Kidney epithelial cell (primary cell): ENCODE measurements around the gene GRIK4. TPM values are rescaled to one million over a fixed set of nuclear protein-coding genes. Genes with fewer than 3 reads are reported as not detected.
"Not testable (repeated sequence)": the region's sequence is repeated elsewhere in the genome, so short reads cannot be mapped to it uniquely, and the experiment has no call there.

Experiments
- DNase-seq: peaks from one replicate; pipeline ENCODE4 v3.0.0-alpha.2; 2010; ENCODE audit warnings: low read depth
- H3K27me3 ChIP-seq: 2 replicates; pipeline ENCODE4 v1.6.0; 2011; ENCODE audit warnings: low read length; ENCODE audit not compliant: control insufficient read depth, insufficient read depth
- H3K36me3 ChIP-seq: 2 replicates; pipeline ENCODE4 v1.5.1; 2011; ENCODE audit warnings: low read length; ENCODE audit not compliant: control insufficient read depth, insufficient read depth
- H3K4me3 ChIP-seq: 2 replicates; pipeline ENCODE4 v1.5.1; 2011; ENCODE audit warnings: low read depth, mild to moderate bottlenecking, control low read depth, low read length
- total RNA-seq: library from RNA; depleted of rRNA; stranded (reverse); fragments of >200 nt; gene quantifications from 2 replicates; pipeline ENCODE4 v1.2.3, GENCODE V29; 2015
- TF ChIP-seq, protein P1 (sequence below): IDR thresholded peaks from 2 replicates; pipeline ENCODE4 v1.5.1; 2011; ENCODE audit warnings: mild to moderate bottlenecking, moderate library complexity, low read length, control low read depth, inconsistent platforms; ENCODE audit not compliant: insufficient read depth, poor library complexity, severe bottlenecking

The GRIK4 gene
- total RNA-seq, 1 donor from 2014 or later: 0.17 TPM

DNA sequence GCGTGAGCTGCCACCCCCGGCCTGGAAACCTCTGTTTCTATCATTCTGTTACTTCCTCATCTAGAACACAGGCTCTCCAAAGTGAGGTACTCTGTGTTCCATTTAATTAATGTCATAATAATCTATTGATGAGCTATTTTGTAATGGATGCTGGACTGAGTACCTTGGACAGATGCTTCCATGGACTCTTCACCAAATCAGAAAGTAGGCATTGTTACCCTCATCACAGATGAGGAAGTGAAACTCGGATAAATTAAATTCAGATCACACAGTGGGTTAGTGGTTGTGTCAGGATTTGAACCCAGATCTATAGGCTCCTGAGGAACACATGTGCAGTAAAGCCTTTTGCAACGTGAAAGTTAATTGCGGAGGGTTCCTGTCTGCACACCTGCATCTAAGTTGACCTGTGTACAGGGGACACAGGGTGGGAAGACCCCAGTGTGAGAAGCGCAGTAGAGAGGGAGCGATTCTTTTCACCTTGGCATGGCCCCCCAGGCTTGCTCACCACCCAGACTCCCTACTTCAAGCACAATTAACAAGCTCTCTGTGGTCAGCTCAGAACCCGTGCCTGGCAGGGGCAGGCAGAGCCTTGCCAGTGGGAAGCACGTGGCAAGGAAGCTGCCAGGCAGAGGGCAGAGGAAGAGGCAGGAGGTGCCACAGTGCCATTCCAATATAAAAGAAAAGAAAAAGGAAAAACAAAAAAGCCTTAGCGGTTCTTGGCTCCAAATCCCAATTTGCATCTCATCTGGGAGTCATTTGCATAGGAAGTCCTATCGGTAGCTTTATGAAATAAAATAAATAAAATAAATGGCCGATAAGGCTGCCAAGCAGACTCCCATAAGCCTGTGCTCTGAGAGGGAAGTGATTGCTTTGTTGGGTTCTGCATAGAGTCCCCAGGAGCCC is 239.3 kb downstream of the GRIK4 start:
- Histone ChIP-seq H3K4me3 (no peak overlapping the region), H3K36me3 (no peaks in the 10 kb centered on the region), H3K27me3 (no peaks in the 10 kb centered on the region)
- TF ChIP-seq, protein P1, sequence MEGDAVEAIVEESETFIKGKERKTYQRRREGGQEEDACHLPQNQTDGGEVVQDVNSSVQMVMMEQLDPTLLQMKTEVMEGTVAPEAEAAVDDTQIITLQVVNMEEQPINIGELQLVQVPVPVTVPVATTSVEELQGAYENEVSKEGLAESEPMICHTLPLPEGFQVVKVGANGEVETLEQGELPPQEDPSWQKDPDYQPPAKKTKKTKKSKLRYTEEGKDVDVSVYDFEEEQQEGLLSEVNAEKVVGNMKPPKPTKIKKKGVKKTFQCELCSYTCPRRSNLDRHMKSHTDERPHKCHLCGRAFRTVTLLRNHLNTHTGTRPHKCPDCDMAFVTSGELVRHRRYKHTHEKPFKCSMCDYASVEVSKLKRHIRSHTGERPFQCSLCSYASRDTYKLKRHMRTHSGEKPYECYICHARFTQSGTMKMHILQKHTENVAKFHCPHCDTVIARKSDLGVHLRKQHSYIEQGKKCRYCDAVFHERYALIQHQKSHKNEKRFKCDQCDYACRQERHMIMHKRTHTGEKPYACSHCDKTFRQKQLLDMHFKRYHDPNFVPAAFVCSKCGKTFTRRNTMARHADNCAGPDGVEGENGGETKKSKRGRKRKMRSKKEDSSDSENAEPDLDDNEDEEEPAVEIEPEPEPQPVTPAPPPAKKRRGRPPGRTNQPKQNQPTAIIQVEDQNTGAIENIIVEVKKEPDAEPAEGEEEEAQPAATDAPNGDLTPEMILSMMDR: no peak
- DNase-seq: no peak

DNA sequence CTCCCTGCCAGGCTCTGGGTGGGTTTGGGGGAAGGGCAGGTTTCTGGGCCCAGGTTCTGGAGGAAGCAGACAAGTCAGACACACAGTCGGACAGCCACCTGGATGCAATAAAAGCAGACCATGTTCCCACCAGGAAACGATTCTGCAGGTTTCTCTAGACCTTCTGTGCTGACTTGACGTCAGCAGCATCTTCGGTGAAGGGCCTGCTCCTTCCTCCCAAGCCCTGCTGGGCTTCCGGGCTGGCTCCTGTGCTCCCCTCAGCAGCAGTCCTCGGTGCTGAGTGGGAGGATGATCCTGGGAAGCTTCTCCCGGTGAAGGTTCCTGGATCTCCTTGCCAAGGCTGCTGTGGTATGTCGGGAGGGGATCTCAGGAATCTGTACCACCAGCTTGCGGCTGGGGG is 240.0 kb downstream of the GRIK4 start:
- Histone ChIP-seq H3K27me3 (no peaks in the 10 kb centered on the region), H3K4me3 (no peak overlapping the region), H3K36me3 (no peaks in the 10 kb centered on the region)
- TF ChIP-seq, protein P1: no peak
- DNase-seq: no peak

DNA sequence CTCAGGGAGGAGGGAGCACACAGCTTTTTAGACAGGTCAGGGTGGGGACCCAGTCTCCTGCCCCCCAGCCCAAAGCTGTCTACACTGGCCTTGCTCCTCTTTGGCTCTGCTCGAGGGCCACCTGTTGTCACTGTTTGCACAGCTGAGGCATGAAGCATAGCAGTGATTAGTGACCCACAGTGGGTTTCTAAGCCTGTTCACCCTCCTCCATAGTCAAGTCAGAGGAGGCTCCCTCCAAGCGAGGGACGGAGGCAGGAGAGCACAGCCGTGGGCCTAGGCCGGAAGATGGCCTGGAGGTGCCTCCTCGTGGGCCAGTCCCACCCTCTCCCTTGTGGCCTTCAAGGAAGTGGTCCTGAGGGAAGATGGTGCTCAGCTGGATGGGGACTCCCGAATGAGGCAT is 241.1 kb downstream of the GRIK4 start:
- TF ChIP-seq, protein P1: no peak
- DNase-seq: no peak
- no peaks in the 10 kb centered on the region for H3K27me3 ChIP-seq
- no peaks in the 10 kb centered on the region for H3K36me3 ChIP-seq
- no peak overlapping the region for H3K4me3 ChIP-seq

DNA sequence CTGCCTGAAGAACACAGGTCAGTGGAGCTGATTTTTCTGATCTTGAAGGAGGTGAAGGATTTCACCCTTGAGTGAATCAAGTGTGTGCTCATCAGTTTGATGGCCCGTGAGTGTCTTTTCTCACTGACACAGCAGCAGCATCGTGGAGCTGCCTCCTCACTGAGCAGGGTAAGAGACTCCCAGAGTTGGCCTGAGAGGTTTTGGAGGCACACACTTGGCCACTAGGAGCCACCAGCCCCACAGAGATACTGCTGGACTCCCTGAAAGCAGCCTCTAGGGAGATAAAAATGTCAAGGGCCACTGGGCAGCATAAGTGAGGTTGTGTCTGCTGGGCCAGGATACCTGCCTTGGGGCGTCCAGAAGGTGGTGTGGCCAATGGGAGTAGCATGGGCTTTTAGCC is 245.4 kb downstream of the GRIK4 start:
- no peaks in the 10 kb centered on the region for H3K27me3 ChIP-seq
- no peak for DNase-seq
- H3K36me3 ChIP-seq: no peaks in the 10 kb centered on the region
- H3K4me3 ChIP-seq: no peak overlapping the region
- TF ChIP-seq, protein P1: no peak

DNA sequence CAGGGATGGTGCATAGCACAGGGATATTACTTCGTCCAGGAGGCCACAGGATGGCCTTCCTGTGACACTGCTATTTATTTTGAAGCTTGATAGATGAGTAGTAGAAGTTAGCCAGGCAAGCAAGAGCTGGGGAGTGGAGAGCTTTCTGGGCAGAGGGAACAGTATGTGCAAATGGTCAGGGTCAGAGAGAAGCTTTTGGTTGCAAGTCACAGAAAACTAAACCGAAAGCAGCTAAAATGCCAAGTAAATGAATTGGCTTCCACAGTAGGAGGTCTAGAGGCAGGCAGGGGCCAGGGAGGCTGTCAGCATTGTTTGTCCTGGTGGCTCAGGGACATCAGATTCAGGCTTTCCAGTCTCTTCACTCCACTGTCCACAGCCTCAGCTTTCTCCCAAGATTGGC is 247.5 kb downstream of the GRIK4 start:
- Histone ChIP-seq H3K36me3 (no peaks in the 10 kb centered on the region), H3K4me3 (no peak overlapping the region), H3K27me3 (no peaks in the 10 kb centered on the region)
- TF ChIP-seq, protein P1: no peak
- no peak for DNase-seq

DNA sequence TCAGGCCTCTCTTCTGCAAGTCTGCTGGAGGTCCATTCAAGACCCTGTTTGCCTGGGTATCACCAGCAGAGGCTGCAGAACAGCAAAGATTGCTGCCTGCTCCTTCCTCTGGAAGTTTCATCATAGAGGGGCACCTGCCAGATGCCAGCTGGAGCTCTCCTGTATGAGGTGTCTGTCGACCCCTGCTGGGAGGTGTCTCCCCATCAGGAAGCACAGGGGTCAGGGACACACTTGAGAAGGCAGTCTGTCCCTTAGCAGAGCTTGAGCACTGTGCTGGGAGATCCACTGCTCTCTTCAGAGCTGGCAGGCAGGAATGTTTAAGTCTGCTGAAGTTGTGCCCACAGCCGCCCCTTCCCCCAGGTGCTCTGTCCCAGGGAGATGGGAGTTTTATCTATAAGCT is 254.2 kb downstream of the GRIK4 start:
- H3K36me3 ChIP-seq, DNase-seq, H3K4me3 ChIP-seq, H3K27me3 ChIP-seq: not testable (repeated sequence)
